ENCODE results near the gene LSG1.
A peak's percentile ranks its signal among the peaks of the same experiment; 100 is the strongest.

LSG1 gene

GRCh38 chr3:194686816-194687637 lies 15.0 kb upstream of the LSG1 start:
- peak; percentile 34 for DNase-seq

GRCh38 chr3:194686414-194686815 lies 14.4 kb upstream of the LSG1 start:
- DNase-seq = no peak

- peak; percentile 69 for DNase-seq
Observed at GRCh38 chr3:194685718-194686413, 13.9 kb upstream of the LSG1 start, which contains the start of gene FAM43A. Gene FAM43A (plus strand): TSS chr3:194685883. CDS start chr3:194686827, 944 bp downstream.

GRCh38 chr3:194685065-194685717 lies 13.2 kb upstream of the LSG1 start:
- DNase-seq = no peak

- DNase-seq = no peak
Observed at GRCh38 chr3:194683380-194683779, 11.4 kb upstream of the LSG1 start.

GRCh38 chr3:194682694-194683310 lies 10.8 kb upstream of the LSG1 start:
- peak; percentile 57 for DNase-seq

- DNase-seq = no peak
Observed at GRCh38 chr3:194682189-194682693, 10.2 kb upstream of the LSG1 start.

GRCh38 chr3:194680888-194681615 lies 9.1 kb upstream of the LSG1 start:
- DNase-seq = no peak

GRCh38 chr3:194676471-194676870 lies 4.5 kb upstream of the LSG1 start:
- DNase-seq = no peak

GRCh38 chr3:194675680-194676079 lies 3.7 kb upstream of the LSG1 start:
- DNase-seq = no peak

- peak; percentile 34 for DNase-seq
Observed at GRCh38 chr3:194675081-194675640, 3.2 kb upstream of the LSG1 start.

- no peak for DNase-seq
Observed at GRCh38 chr3:194673761-194674160, 1.8 kb upstream of the LSG1 start.

- DNase-seq = no peak
Observed at GRCh38 chr3:194672876-194673275, 885 bp upstream of the LSG1 start.

- no peak for DNase-seq
Observed at GRCh38 chr3:194671511-194671899, 486 bp downstream of the LSG1 start.

GRCh38 chr3:194667363-194667762 lies 4.6 kb downstream of the LSG1 start:
- no peak for DNase-seq

GRCh38 chr3:194664857-194665256 lies 7.1 kb downstream of the LSG1 start:
- DNase-seq = no peak

- no peak for DNase-seq
Observed at GRCh38 chr3:194661946-194662345, 10.0 kb downstream of the LSG1 start.

GRCh38 chr3:194661374-194661773 lies 10.6 kb downstream of the LSG1 start:
- DNase-seq = no peak

- no peak for DNase-seq
Observed at GRCh38 chr3:194659778-194660177, 12.2 kb downstream of the LSG1 start.

- DNase-seq = no peak
Observed at GRCh38 chr3:194658477-194659242, 13.3 kb downstream of the LSG1 start.

- DNase-seq = no peak
Observed at GRCh38 chr3:194657439-194657838, 14.6 kb downstream of the LSG1 start.
